Spinal cord (tissue), 10 donors: ENCODE measurements around the gene GPR32. TPM values are rescaled to one million over a fixed set of nuclear protein-coding genes. Genes with fewer than 3 reads are reported as not detected.

Experiments
- DNase-seq, 6 donors: peaks; one replicate each; pipeline versions ENCODE4 v3.0.0 to v3.0.0-alpha.2; 2013 to 2015; ENCODE audit warnings: low spot score in 6 of 6, low read depth in 4 of 6
- H3K27ac ChIP-seq: one replicate; pipeline ENCODE4 v1.5.1; 2013; ENCODE audit warnings: low read depth, low read length, control low read depth
- H3K27me3 ChIP-seq: one replicate; pipeline ENCODE4 v1.6.1; 2013; ENCODE audit warnings: low read length; ENCODE audit not compliant: control insufficient read depth, insufficient read depth
- H3K36me3 ChIP-seq: one replicate; pipeline ENCODE4 v1.6.1; 2013; ENCODE audit warnings: low read length; ENCODE audit not compliant: control insufficient read depth, insufficient read depth
- H3K4me1 ChIP-seq: one replicate; pipeline ENCODE4 v1.6.1; 2013; ENCODE audit warnings: low read length; ENCODE audit not compliant: control insufficient read depth, insufficient read depth
- H3K4me3 ChIP-seq: one replicate; pipeline ENCODE4 v1.5.1; 2013; ENCODE audit warnings: low read depth, low read length, control low read depth
- H3K9me3 ChIP-seq: one replicate; pipeline ENCODE4 v1.6.1; 2013; ENCODE audit warnings: low read length; ENCODE audit not compliant: control insufficient read depth, insufficient read depth
- WGBS: methylation state at CpG from one replicate; pipeline ENCODE4 v1.1.5; 2013; ENCODE audit warnings: missing lambda C conversion rate; ENCODE audit not compliant: insufficient coverage; 5-methylcytosine and 5-hydroxymethylcytosine counted together
- polyA plus RNA-seq, 2 donors: library from polyadenylated mRNA; unstranded; fragments of 120-200 nt; gene quantifications; one replicate each; pipeline ENCODE4 v1.2.1, GENCODE V29; 2013; ENCODE audit not compliant: insufficient read length in 2 of 2
- total RNA-seq, 2 donors: library from RNA; depleted of rRNA in 1 of 2; stranded (reverse); fragments of 120-200 nt in 1 of 2; fragments of >200 nt in 1 of 2; gene quantifications; one replicate each; pipeline versions ENCODE4 v1.2.3 to v1.2.4, GENCODE V29; 2013 to 2014
- donor health status: healthy.

The GPR32 gene
- total and polyA plus RNA-seq, 4 donors, result 0.12 TPM; not detected in 3

GRCh38 chr19:50796634-50797428 lies 26.6 kb downstream of the GPR32 start:
- no peak overlapping the region for H3K27ac ChIP-seq
- H3K36me3 ChIP-seq, result peaks cover 59% of the 10 kb centered on the region
- DNase-seq, result no peak
- no peaks in the 10 kb centered on the region for H3K27me3 ChIP-seq
- H3K4me1 ChIP-seq, result peaks cover 7% of the 10 kb centered on the region
- H3K9me3 ChIP-seq, result no peaks in the 10 kb centered on the region
- no peak overlapping the region for H3K4me3 ChIP-seq
- WGBS, result 77% methylated on average over 8 of the region's 8 CpGs

- Histone ChIP-seq H3K9me3 (no peaks in the 10 kb centered on the region), H3K36me3 (peaks cover 65% of the 10 kb centered on the region), H3K4me3 (no peak overlapping the region), H3K27me3 (no peaks in the 10 kb centered on the region), H3K27ac (no peak overlapping the region), H3K4me1 (peaks cover 11% of the 10 kb centered on the region)
- DNase-seq, result no peak
- 72% methylated on average over 4 of the region's 7 CpGs for WGBS
Measured at GRCh38 chr19:50797429-50797780, 27.1 kb downstream of the GPR32 start.

- DNase-seq, result no peak
- 80% methylated on average over 15 of the region's 18 CpGs for WGBS
- no peak overlapping the region for H3K27ac ChIP-seq
- no peaks in the 10 kb centered on the region for H3K9me3 ChIP-seq
- H3K4me3 ChIP-seq, result no peak overlapping the region
- peaks cover 65% of the 10 kb centered on the region for H3K36me3 ChIP-seq
- no peaks in the 10 kb centered on the region for H3K27me3 ChIP-seq
- H3K4me1 ChIP-seq, result peaks cover 16% of the 10 kb centered on the region
Measured at GRCh38 chr19:50797781-50798658, 27.8 kb downstream of the GPR32 start.

GRCh38 chr19:50798659-50799546 lies 28.6 kb downstream of the GPR32 start:
- 94% methylated on average over 17 of the region's 21 CpGs for WGBS
- Histone ChIP-seq H3K9me3 (no peaks in the 10 kb centered on the region), H3K27me3 (no peaks in the 10 kb centered on the region), H3K4me1 (peaks cover 23% of the 10 kb centered on the region), H3K36me3 (peaks cover 65% of the 10 kb centered on the region), H3K27ac (no peak overlapping the region), H3K4me3 (no peak overlapping the region)
- DNase-seq, result no peak

- H3K4me1 ChIP-seq, result peaks cover 21% of the 10 kb centered on the region
- H3K9me3 ChIP-seq, result no peaks in the 10 kb centered on the region
- WGBS, result 92% methylated on average over 3 of the region's 3 CpGs
- peaks cover 65% of the 10 kb centered on the region for H3K36me3 ChIP-seq
- H3K27me3 ChIP-seq, result no peaks in the 10 kb centered on the region
- no peak overlapping the region for H3K27ac ChIP-seq
- H3K4me3 ChIP-seq, result no peak overlapping the region
- DNase-seq, result no peak
Measured at GRCh38 chr19:50799547-50799851, 29.2 kb downstream of the GPR32 start.

- H3K4me1 ChIP-seq, result peaks cover 22% of the 10 kb centered on the region
- no peak overlapping the region for H3K27ac ChIP-seq
- no peaks in the 10 kb centered on the region for H3K9me3 ChIP-seq
- peaks cover 59% of the 10 kb centered on the region for H3K36me3 ChIP-seq
- no peak overlapping the region for H3K4me3 ChIP-seq
- DNase-seq, result no peak
- no peaks in the 10 kb centered on the region for H3K27me3 ChIP-seq
- 93% methylated on average over 5 of the region's 8 CpGs for WGBS
Measured at GRCh38 chr19:50801107-50801506, 30.8 kb downstream of the GPR32 start.

- peaks cover 32% of the 10 kb centered on the region for H3K36me3 ChIP-seq
- WGBS, result under 1% methylated on average over 32 of the region's 40 CpGs
- DNase-seq, result peak in 1 of 6 donors; percentile 54
Measured at GRCh38 chr19:50803633-50804419, 33.6 kb downstream of the GPR32 start.

GRCh38 chr19:50804420-50805272 lies 34.4 kb downstream of the GPR32 start:
- Histone ChIP-seq H3K9me3 (no peaks in the 10 kb centered on the region), H3K4me1 (peaks cover 22% of the 10 kb centered on the region), H3K36me3 (peaks cover 24% of the 10 kb centered on the region), H3K27me3 (no peaks in the 10 kb centered on the region), H3K27ac (peak overlapping the region; percentile 99), H3K4me3 (peak overlapping the region; percentile 68)
- peak; percentile 97 to 100 (median 99) for DNase-seq
- 0% methylated on average over 61 of the region's 62 CpGs for WGBS

More at GRCh38 chr19:50803633-50804419, 33.6 kb downstream of the GPR32 start:
- Histone ChIP-seq H3K9me3 (no peaks in the 10 kb centered on the region), H3K27me3 (no peaks in the 10 kb centered on the region), H3K4me1 (peaks cover 22% of the 10 kb centered on the region), H3K27ac (peak overlapping the region; percentile 99), H3K4me3 (peak overlapping the region; percentile 68)
